Gastrocnemius medialis (tissue), 4 donors: ENCODE results near the gene PTPN13. TPM values are rescaled to one million over a fixed set of nuclear protein-coding genes. Genes with fewer than 3 reads are reported as not detected.

Experiments
- ATAC-seq, 2 donors: fragments of 150-250 bp; one replicate each; pipeline ENCODE4 v1.9.1; 2016
- DNase-seq, 2 donors: peaks; one replicate each; pipeline ENCODE4 v3.0.0-alpha.2; 2019
- H3K27ac ChIP-seq, 4 donors: fragments of 200-600 bp; sonication (generic); 1 replicate in 1 of 4; 2 replicates in 3 of 4; pipeline ENCODE4 v1.5.1; 2016 to 2018; ENCODE audit warnings: mild to moderate bottlenecking in 2 of 4, moderate library complexity in 1 of 4
- H3K27me3 ChIP-seq, 3 donors: fragments of 200-600 bp; sonication (generic) in 2 of 3; 1 replicate in 1 of 3; 2 replicates in 2 of 3; pipeline versions ENCODE4 v1.5.1 to v1.6.0; 2016 to 2019; ENCODE audit warnings: mild to moderate bottlenecking in 1 of 3, moderate library complexity in 1 of 3
- H3K36me3 ChIP-seq, 2 donors: fragments of 200-600 bp; sonication (generic) in 1 of 2; one replicate each; pipeline ENCODE4 v1.5.1; 2017 to 2018
- H3K4me1 ChIP-seq, 2 donors: fragments of 200-600 bp; sonication (generic) in 1 of 2; one replicate each; pipeline ENCODE4 v1.5.1; 2016 to 2017; ENCODE audit warnings: mild to moderate bottlenecking in 2 of 2
- H3K4me3 ChIP-seq, 4 donors: fragments of 200-600 bp; sonication (generic) in 3 of 4; 1 replicate in 1 of 4; 2 replicates in 3 of 4; pipeline ENCODE4 v1.5.1; 2016 to 2019; ENCODE audit warnings: mild to moderate bottlenecking in 2 of 4
- H3K9me3 ChIP-seq, 3 donors: fragments of 200-600 bp; sonication (generic) in 2 of 3; 1 replicate in 1 of 3; 2 replicates in 2 of 3; pipeline ENCODE4 v1.5.1; 2016 to 2019
- CTCF ChIP-seq, 5 experiments: fragments of 450-650 bp in 3 of 5; fragments of 200-600 bp in 2 of 5; sonication (generic) in 2 of 5; IDR thresholded peaks in 4 of 5; conservative IDR thresholded peaks in 1 of 5; 1 replicate in 4 of 5; 2 replicates in 1 of 5; pipeline ENCODE4 v1.5.1; 2016 to 2019; ENCODE audit warnings: antibody characterized with exemption in 5 of 5, mild to moderate bottlenecking in 3 of 5, moderate library complexity in 3 of 5
- POLR2A ChIP-seq, 2 donors: fragments of 450-650 bp; IDR thresholded peaks; one replicate each; pipeline ENCODE4 v1.6.1; 2017; ENCODE audit warnings: antibody characterized with exemption in 2 of 2, mild to moderate bottlenecking in 2 of 2, moderate library complexity in 2 of 2
- in situ Hi-C, 4 donors: fragments of 200-750 bp; cut with MboI; loops; one replicate each; pipeline versions ENCODE4 v1.15.0 to v1.8.0; 2017; ENCODE audit warnings: low sequenced_read_pairs in 4 of 4
- intact Hi-C: fragments of 100-400 bp; cut with DNase I; formaldehyde crosslinking; loops from one replicate; pipeline ENCODE4 v1.15.1; 2023; ENCODE audit warnings: low total_unique reads
- total RNA-seq, 4 donors: library from RNA; depleted of rRNA; stranded (reverse); fragments of >200 nt; gene quantifications; one replicate each; pipeline versions ENCODE4 v1.1.0 to v1.2.3, GENCODE V29; 2016

PTPN13 gene
- total RNA-seq, 4 donors from 2014 or later = 0.87 to 2.0 (median 1.6) TPM

GRCh38 chr4:86608757-86609375, 14.8 kb downstream of the PTPN13 start:
- no peak for TF ChIP-seq CTCF (IDR thresholded peaks at IDR 0.05 in 4 of 5, conservative IDR thresholded peaks at IDR 0.05 in 1 of 5)
- TF ChIP-seq POLR2A (IDR thresholded peaks at IDR 0.05) = no peak
- DNase-seq (no peak), ATAC-seq (no peak)
- H3K4me1 ChIP-seq = no peaks in the 10 kb centered on the region
- no peak overlapping the region for H3K27ac ChIP-seq
- intact Hi-C loops = no loop called here
- in situ Hi-C loops = no loop called here
- H3K36me3 ChIP-seq = no peaks in the 10 kb centered on the region
- H3K9me3 ChIP-seq = no peaks in the 10 kb centered on the region
- no peaks in the 10 kb centered on the region for H3K27me3 ChIP-seq
- H3K4me3 ChIP-seq = no peak overlapping the region

GRCh38 chr4:86611757-86612156, 17.6 kb downstream of the PTPN13 start:
- H3K27ac ChIP-seq = no peak overlapping the region
- no peaks in the 10 kb centered on the region for H3K9me3 ChIP-seq
- intact Hi-C loops (no loop called here), in situ Hi-C loops (no loop called here)
- H3K36me3 ChIP-seq = no peaks in the 10 kb centered on the region
- no peak for DNase-seq
- no peaks in the 10 kb centered on the region for H3K4me1 ChIP-seq
- no peak overlapping the region for H3K4me3 ChIP-seq
- ATAC-seq = no peak
- no peaks in the 10 kb centered on the region for H3K27me3 ChIP-seq
- TF ChIP-seq CTCF (IDR thresholded peaks at IDR 0.05 in 4 of 5, conservative IDR thresholded peaks at IDR 0.05 in 1 of 5) (no peak), POLR2A (IDR thresholded peaks at IDR 0.05) (no peak)

DNA sequence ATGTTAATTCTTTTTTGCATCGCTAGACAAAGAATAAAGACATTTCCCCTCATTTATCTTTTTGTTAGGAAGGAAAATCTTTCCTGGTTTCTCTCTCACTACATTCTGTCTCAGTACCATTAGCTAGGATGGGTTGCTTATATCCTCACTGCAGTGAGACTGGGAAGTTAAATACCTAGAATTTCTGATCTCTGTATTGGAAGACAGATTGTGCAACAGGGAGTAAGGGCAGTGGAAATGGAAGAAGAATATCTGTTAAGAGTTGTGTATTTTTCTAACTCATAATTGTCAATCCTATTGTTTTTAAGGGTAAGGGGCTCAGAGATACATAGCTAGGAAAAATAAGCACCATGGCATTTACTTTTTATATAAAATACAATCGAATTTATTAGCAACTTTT, 19.6 kb downstream of the PTPN13 start:
- TF ChIP-seq CTCF (IDR thresholded peaks at IDR 0.05 in 4 of 5, conservative IDR thresholded peaks at IDR 0.05 in 1 of 5) (no peak), POLR2A (IDR thresholded peaks at IDR 0.05) (no peak)
- DNase-seq (no peak), ATAC-seq (no peak)
- H3K4me3 ChIP-seq = no peak overlapping the region
- H3K36me3 ChIP-seq = no peaks in the 10 kb centered on the region
- no peak overlapping the region for H3K27ac ChIP-seq
- no peaks in the 10 kb centered on the region for H3K4me1 ChIP-seq
- no peaks in the 10 kb centered on the region for H3K27me3 ChIP-seq
- intact Hi-C loops (no loop called here), in situ Hi-C loops (no loop called here)
- no peaks in the 10 kb centered on the region for H3K9me3 ChIP-seq

GRCh38 chr4:86614865-86615264, 20.8 kb downstream of the PTPN13 start:
- no peaks in the 10 kb centered on the region for H3K27me3 ChIP-seq
- no peaks in the 10 kb centered on the region for H3K4me1 ChIP-seq
- no peak for ATAC-seq
- H3K4me3 ChIP-seq = no peak overlapping the region
- DNase-seq = no peak
- in situ Hi-C loops (no loop called here), intact Hi-C loops (no loop called here)
- H3K9me3 ChIP-seq = no peaks in the 10 kb centered on the region
- TF ChIP-seq CTCF (IDR thresholded peaks at IDR 0.05 in 4 of 5, conservative IDR thresholded peaks at IDR 0.05 in 1 of 5) = no peak
- no peak for TF ChIP-seq POLR2A (IDR thresholded peaks at IDR 0.05)
- no peaks in the 10 kb centered on the region for H3K36me3 ChIP-seq
- H3K27ac ChIP-seq = no peak overlapping the region

- TF ChIP-seq CTCF (IDR thresholded peaks at IDR 0.05 in 4 of 5, conservative IDR thresholded peaks at IDR 0.05 in 1 of 5) = no peak
- TF ChIP-seq POLR2A (IDR thresholded peaks at IDR 0.05) = no peak
- no peak overlapping the region for H3K4me3 ChIP-seq
- no peak overlapping the region for H3K27ac ChIP-seq
- no peaks in the 10 kb centered on the region for H3K9me3 ChIP-seq
- H3K4me1 ChIP-seq = no peaks in the 10 kb centered on the region
- H3K27me3 ChIP-seq = no peaks in the 10 kb centered on the region
- intact Hi-C loops (no loop called here), in situ Hi-C loops (no loop called here)
- ATAC-seq (no peak), DNase-seq (no peak)
- no peaks in the 10 kb centered on the region for H3K36me3 ChIP-seq
Measured at GRCh38 chr4:86615501-86615900, 21.4 kb downstream of the PTPN13 start.
